Psoas muscle (tissue), 8 donors: ENCODE data around the gene LINC00305. TPM values are rescaled to one million over a fixed set of nuclear protein-coding genes. Genes with fewer than 3 reads are reported as not detected.

Experiments used
- ATAC-seq, 4 donors: fragments of 200-7000 bp; cut with Tn5 transposase; one replicate each; pipeline ENCODE4 v1.9.1; 2020; ENCODE audit warnings: moderate library complexity in 3 of 4, mild to moderate bottlenecking in 2 of 4
- DNase-seq, 2 donors: peaks; one replicate each; pipeline ENCODE4 v3.0.0-alpha.2; 2020
- H3K27ac ChIP-seq: fragments of 200-600 bp; one replicate; pipeline ENCODE4 v1.8.0; 2022
- H3K27me3 ChIP-seq, 3 donors: fragments of 200-600 bp in 1 of 3; one replicate each; pipeline versions ENCODE4 v1.6.1 to v1.8.0; 2013 to 2022; ENCODE audit warnings: low read length in 2 of 3, mild to moderate bottlenecking in 2 of 3, moderate library complexity in 1 of 3; ENCODE audit not compliant: insufficient read depth in 3 of 3
- H3K36me3 ChIP-seq, 2 donors: fragments of 200-600 bp in 1 of 2; one replicate each; pipeline versions ENCODE4 v1.6.1 to v1.8.0; 2013 to 2022; ENCODE audit warnings: low read depth in 1 of 2, mild to moderate bottlenecking in 1 of 2, moderate library complexity in 1 of 2; ENCODE audit not compliant: insufficient read depth in 1 of 2
- H3K4me1 ChIP-seq: fragments of 200-600 bp; one replicate; pipeline ENCODE4 v1.8.0; 2022
- H3K4me3 ChIP-seq: fragments of 200-600 bp; one replicate; pipeline ENCODE4 v1.8.0; 2022; ENCODE audit warnings: mild to moderate bottlenecking
- H3K9me3 ChIP-seq: fragments of 200-600 bp; one replicate; pipeline ENCODE4 v1.8.0; 2022
- WGBS, 3 donors: extraction: QIAGEN DNeasy Blood & Tissue Kit; methylation state at CpG; one replicate each; pipeline versions ENCODE4 v1.1.6 to v1.1.7; 2013; 5-methylcytosine and 5-hydroxymethylcytosine counted together
- intact Hi-C, 2 donors: fragments of 100-400 bp; cut with DNase I; formaldehyde crosslinking; loops; one replicate each; pipeline versions ENCODE4 v1.11.0 to v1.14.2; 2022
- polyA plus RNA-seq, 3 donors: library from polyadenylated mRNA; stranded (reverse); fragments of 200-250 nt; gene quantifications; one replicate each; pipeline ENCODE4 v1.2.3, GENCODE V29; 2013
- total RNA-seq, 4 donors: library from RNA; stranded (reverse); fragmentation: NEBNext Ultra II Directional in 2 of 4; extraction: Animal tissue kit (Norgen Biotek cat#: 25700) in 2 of 4; gene quantifications; one replicate each; pipeline versions ENCODE4 v1.2.1 to v1.2.4, GENCODE V29; 2021 to 2023
- TF ChIP-seq, protein P1 (sequence below): fragments of 200-600 bp; IDR thresholded peaks from one replicate; pipeline ENCODE4 v1.8.0; 2022; ENCODE audit warnings: antibody characterized with exemption
- donor health status: healthy with polysubstance abuse.
- donor health status: DM: no; HTN: no; CAD: no; lungs with moderate emphysema.
- donor health status: Bipolar disorder and iron deficiency.
- donor health status: healthy.
- donor health status: DM: yes; HTN: yes; CAD: no.
- donor health status: DM: no; HTN: no; CAD: no.
- donor health status: DM: no; HTN: no; CAD: no.
- donor health status: DM: yes; HTN: yes; CAD: no.

The LINC00305 gene
- total and polyA plus RNA-seq, 7 donors: not detected

DNA sequence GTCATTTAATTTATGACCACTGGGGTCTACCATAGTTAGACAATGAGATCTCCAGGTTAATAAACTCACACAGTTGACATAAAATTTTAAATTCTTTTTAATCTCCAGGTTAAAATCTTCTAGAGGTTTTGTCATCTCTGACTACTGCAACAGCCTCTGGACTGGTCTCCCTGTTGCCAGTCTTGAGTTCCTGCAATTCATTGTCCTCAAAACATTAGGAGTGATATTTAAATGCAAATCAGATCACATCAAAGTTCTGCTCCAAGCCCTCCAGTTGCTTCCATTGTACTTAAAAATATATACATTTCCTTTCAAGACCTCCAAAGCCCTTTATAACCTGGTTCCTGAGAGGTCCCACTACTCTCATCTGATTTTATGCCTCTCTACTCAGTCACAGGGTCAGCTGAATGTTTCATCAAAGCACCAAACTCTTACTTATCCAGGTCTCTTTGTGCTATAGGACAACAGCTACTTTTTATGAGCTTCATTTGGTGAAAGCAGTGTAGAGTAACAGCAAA lies 18.6 kb upstream of the LINC00305 start:
- intact Hi-C loops: no loop called here
- TF ChIP-seq, protein P1, sequence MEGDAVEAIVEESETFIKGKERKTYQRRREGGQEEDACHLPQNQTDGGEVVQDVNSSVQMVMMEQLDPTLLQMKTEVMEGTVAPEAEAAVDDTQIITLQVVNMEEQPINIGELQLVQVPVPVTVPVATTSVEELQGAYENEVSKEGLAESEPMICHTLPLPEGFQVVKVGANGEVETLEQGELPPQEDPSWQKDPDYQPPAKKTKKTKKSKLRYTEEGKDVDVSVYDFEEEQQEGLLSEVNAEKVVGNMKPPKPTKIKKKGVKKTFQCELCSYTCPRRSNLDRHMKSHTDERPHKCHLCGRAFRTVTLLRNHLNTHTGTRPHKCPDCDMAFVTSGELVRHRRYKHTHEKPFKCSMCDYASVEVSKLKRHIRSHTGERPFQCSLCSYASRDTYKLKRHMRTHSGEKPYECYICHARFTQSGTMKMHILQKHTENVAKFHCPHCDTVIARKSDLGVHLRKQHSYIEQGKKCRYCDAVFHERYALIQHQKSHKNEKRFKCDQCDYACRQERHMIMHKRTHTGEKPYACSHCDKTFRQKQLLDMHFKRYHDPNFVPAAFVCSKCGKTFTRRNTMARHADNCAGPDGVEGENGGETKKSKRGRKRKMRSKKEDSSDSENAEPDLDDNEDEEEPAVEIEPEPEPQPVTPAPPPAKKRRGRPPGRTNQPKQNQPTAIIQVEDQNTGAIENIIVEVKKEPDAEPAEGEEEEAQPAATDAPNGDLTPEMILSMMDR: no peak
- DNase-seq: no peak
- H3K27me3 ChIP-seq: no peaks in the 10 kb centered on the region
- H3K4me3 ChIP-seq: no peak overlapping the region
- ATAC-seq: no peak
- no peaks in the 10 kb centered on the region for H3K9me3 ChIP-seq
- no peaks in the 10 kb centered on the region for H3K36me3 ChIP-seq
- H3K4me1 ChIP-seq: no peaks in the 10 kb centered on the region
- no peak overlapping the region for H3K27ac ChIP-seq

DNA sequence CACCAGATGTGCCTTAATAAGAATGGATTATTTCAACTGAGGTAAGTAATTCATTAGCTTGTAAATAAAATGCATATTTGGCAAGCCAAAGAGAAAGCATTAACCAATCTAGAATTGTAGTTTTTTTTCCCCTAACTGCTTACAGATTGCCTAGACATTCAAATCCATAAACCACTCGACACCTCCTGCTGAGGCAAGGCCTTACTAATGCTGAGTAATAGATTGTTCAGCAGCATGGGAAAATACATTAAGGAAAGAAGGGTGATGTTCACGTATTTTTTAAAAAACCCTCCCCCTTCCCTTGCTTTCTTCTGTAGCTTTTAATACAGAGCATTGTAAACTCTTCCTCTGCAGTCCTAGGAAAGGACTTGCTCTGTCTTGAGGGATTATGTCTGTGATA lies 17.0 kb upstream of the LINC00305 start:
- 15 to 25% (median 23%) methylated on average over 2 of the region's 2 CpGs for WGBS, 3 donors
- ATAC-seq (no peak), DNase-seq (no peak)
- Histone ChIP-seq H3K4me3 (no peak overlapping the region), H3K27me3 (no peaks in the 10 kb centered on the region), H3K4me1 (no peaks in the 10 kb centered on the region), H3K36me3 (no peaks in the 10 kb centered on the region), H3K9me3 (no peaks in the 10 kb centered on the region), H3K27ac (no peak overlapping the region)
- TF ChIP-seq, protein P1: no peak
- intact Hi-C loops: no loop called here

DNA sequence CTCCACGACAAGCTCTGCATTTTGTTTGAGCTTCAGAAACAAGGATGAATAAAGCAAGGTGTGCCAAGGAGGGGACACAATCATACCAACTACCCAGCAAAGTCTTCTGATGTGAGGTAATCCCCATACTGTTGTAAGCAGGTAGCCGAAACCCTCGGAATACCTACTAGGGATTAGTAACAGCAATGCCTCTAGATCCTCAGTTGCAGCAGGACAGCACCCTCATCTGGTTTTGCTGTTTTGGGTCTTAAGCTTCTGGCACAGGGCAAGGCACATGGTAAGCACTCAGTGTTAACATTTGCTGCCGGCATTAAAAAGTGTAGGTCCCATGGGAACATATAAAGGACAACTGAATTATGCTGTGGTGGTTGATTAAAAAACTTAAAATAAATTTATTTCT lies 16.0 kb upstream of the LINC00305 start:
- 80 to 91% (median 85%) methylated on average over 4 of the region's 4 CpGs for WGBS, 3 donors
- Histone ChIP-seq H3K36me3 (no peaks in the 10 kb centered on the region), H3K27me3 (no peaks in the 10 kb centered on the region), H3K4me3 (no peak overlapping the region), H3K27ac (no peak overlapping the region), H3K9me3 (no peaks in the 10 kb centered on the region), H3K4me1 (no peaks in the 10 kb centered on the region)
- TF ChIP-seq, protein P1: no peak
- ATAC-seq (no peak), DNase-seq (no peak)
- intact Hi-C loops: no loop called here

DNA sequence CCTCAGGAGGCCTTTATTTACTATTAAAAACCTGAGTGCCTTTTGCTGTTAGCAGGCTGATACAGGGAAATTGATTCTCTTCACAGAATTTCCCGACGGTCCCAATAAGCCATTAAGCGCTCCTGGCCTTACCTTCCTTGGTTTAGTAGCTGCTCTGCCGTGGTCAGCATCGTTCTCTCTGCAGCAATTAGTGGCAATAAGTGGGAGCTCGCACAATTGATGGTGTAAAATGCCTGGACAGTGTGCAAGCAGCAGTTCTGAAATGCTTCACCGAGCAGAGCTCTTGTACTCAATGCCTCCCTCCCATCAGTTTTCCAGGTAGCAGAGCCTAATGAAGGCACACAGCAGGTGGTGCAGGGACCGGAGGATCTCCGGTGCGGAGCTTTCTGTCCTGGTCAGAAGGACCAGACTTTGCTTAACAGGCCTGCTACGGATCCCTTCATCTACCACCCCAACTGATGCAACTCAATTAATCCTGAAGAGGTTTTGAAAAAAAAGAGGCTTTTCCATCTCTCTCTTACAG lies 1.1 kb upstream of the LINC00305 start:
- DNase-seq: no peak
- intact Hi-C loops: no loop called here
- H3K27ac ChIP-seq: no peak overlapping the region
- TF ChIP-seq, protein P1: no peak
- no peaks in the 10 kb centered on the region for H3K9me3 ChIP-seq
- no peak overlapping the region for H3K4me3 ChIP-seq
- no peaks in the 10 kb centered on the region for H3K4me1 ChIP-seq
- H3K36me3 ChIP-seq: no peaks in the 10 kb centered on the region
- peaks cover 0 to 3% (median 0%) of the 10 kb centered on the region in 3 donors for H3K27me3 ChIP-seq
- ATAC-seq: no peak
- 72 to 82% (median 72%) methylated on average over 11 of the region's 11 CpGs for WGBS, 3 donors

DNA sequence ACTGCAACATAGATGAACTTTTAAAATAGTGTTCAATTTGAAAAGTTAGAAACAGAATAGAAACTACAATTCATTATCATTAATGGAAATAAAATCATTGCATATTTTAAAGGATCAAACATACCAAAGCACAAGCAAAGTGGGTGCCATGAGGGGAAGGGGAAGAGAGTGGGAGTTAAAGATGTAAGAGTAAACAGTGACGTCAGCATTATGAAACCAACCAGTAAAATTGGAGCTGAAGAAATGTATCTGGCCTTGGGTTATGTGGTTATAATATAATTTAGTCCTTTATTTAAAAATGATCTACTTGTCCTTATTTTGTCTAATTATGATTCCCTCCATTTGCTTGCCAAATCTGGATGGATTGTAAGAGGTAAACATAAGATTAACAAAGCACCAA lies 6.0 kb downstream of the LINC00305 start:
- H3K4me3 ChIP-seq: no peak overlapping the region
- no peaks in the 10 kb centered on the region for H3K9me3 ChIP-seq
- DNase-seq (no peak), ATAC-seq (no peak)
- TF ChIP-seq, protein P1: no peak
- 90 to 97% (median 93%) methylated on average over 1 of the region's 1 CpG for WGBS, 3 donors
- H3K27ac ChIP-seq: no peak overlapping the region
- H3K4me1 ChIP-seq: no peaks in the 10 kb centered on the region
- no peaks in the 10 kb centered on the region for H3K27me3 ChIP-seq
- intact Hi-C loops: no loop called here
- no peaks in the 10 kb centered on the region for H3K36me3 ChIP-seq
